Adrenal gland (tissue), 12 donors: Measurements from ENCODE around the gene COA1. TPM values are rescaled to one million over a fixed set of nuclear protein-coding genes. Genes with fewer than 3 reads are reported as not detected.

Source experiments
- DNase-seq, 7 donors: peaks; one replicate each; pipeline ENCODE4 v3.0.0-alpha.2; 2019 to 2020
- H3K27ac ChIP-seq, 5 donors: fragments of 200-600 bp; sonication (generic) in 4 of 5; 1 replicate in 3 of 5; 2 replicates in 2 of 5; pipeline versions ENCODE4 v1.5.1 to v1.8.0; 2016 to 2020; ENCODE audit warnings: mild to moderate bottlenecking in 1 of 5
- H3K27me3 ChIP-seq: fragments of 200-600 bp; 2 replicates; pipeline ENCODE4 v1.8.0; 2021
- H3K36me3 ChIP-seq, 2 donors: fragments of 200-600 bp; replicated peaks in 1 of 2; 1 replicate in 1 of 2; 2 replicates in 1 of 2; pipeline versions ENCODE4 v1.5.1 to v1.8.0; 2018 to 2022
- H3K4me1 ChIP-seq, 2 donors: fragments of 200-600 bp; replicated peaks in 1 of 2; 1 replicate in 1 of 2; 2 replicates in 1 of 2; pipeline versions ENCODE4 v1.5.1 to v1.8.0; 2018 to 2021
- H3K4me3 ChIP-seq, 4 donors: fragments of 200-600 bp; sonication (generic) in 3 of 4; one replicate each; pipeline ENCODE4 v1.5.1; 2016 to 2018
- H3K9me3 ChIP-seq, 3 donors: fragments of 200-600 bp; sonication (generic) in 1 of 3; replicated peaks in 1 of 3; 1 replicate in 2 of 3; 2 replicates in 1 of 3; pipeline versions ENCODE4 v1.5.1 to v1.8.0; 2016 to 2021
- CTCF ChIP-seq, 6 experiments: fragments of 450-650 bp in 4 of 6; fragments of 200-600 bp in 2 of 6; sonication (generic) in 1 of 6; IDR thresholded peaks; 1 replicate in 5 of 6; 2 replicates in 1 of 6; pipeline versions ENCODE4 v1.5.1 to v1.8.0; 2016 to 2021; ENCODE audit warnings: antibody characterized with exemption in 6 of 6, mild to moderate bottlenecking in 2 of 6, moderate library complexity in 1 of 6
- POLR2A ChIP-seq, 2 donors: fragments of 450-650 bp; IDR thresholded peaks; one replicate each; pipeline ENCODE4 v1.6.1; 2017; ENCODE audit warnings: antibody characterized with exemption in 2 of 2, mild to moderate bottlenecking in 2 of 2, moderate library complexity in 1 of 2
- WGBS, 4 donors: extraction: QIAGEN DNeasy Blood & Tissue Kit in 2 of 4; methylation state at CpG; one replicate each; pipeline versions ENCODE4 v1.1.5 to v1.1.7; 2013 to 2017; 5-methylcytosine and 5-hydroxymethylcytosine counted together
- intact Hi-C, 2 donors: fragments of 100-400 bp; cut with DNase I; formaldehyde crosslinking; loops; one replicate each; pipeline versions ENCODE4 v1.14.1 to v1.15.0; 2022 to 2023
- polyA plus RNA-seq, 3 donors: library from polyadenylated mRNA; stranded (reverse); fragments of 200-250 nt in 2 of 3; fragments of 350-450 nt in 1 of 3; fragmentation: Illumina TruSeq in 1 of 3; extraction: RNeasy Lipid Tissue Mini Kit (QIAGEN cat#74804) in 1 of 3; gene quantifications; one replicate each; pipeline ENCODE4 v1.2.3, GENCODE V29; 2013 to 2014
- total RNA-seq, 9 donors: library from RNA; depleted of rRNA in 4 of 9; stranded (reverse); fragments of >200 nt in 4 of 9; fragments of 120-200 nt in 1 of 9; fragmentation: NEBNext Ultra II Directional in 1 of 9; extraction: Animal tissue kit (Norgen Biotek cat#: 25700) in 1 of 9; gene quantifications; one replicate each; pipeline versions ENCODE4 v1.1.0 to v1.2.4, GENCODE V29; 2013 to 2023
- donor health status: healthy with polysubstance abuse.
- donor health status: Bipolar disorder and iron deficiency.
- donor health status: DM: yes; HTN: yes; CAD: no.
- donor health status: DM: no; HTN: no; CAD: no.
- donor health status: DM: no; HTN: no; CAD: no.
- donor health status: DM: yes; HTN: yes; CAD: no.

Gene COA1
- total and polyA plus RNA-seq, 12 donors = 19.0 to 60.0 (median 40.2) TPM

- WGBS, 4 donors = 90 to 100% (median 98%) methylated on average over 2 of the region's 2 CpGs
- no peaks in the 10 kb centered on the region for H3K36me3 ChIP-seq
- H3K4me3 ChIP-seq = no peak overlapping the region
- H3K9me3 ChIP-seq = no peaks in the 10 kb centered on the region
- peaks cover 13 to 28% of the 10 kb centered on the region in 2 donors for H3K4me1 ChIP-seq
- H3K27me3 ChIP-seq = no peaks in the 10 kb centered on the region
- H3K27ac ChIP-seq = no peak overlapping the region
- intact Hi-C loops = no loop called here
- no peak for DNase-seq
- TF ChIP-seq CTCF (IDR thresholded peaks at IDR 0.05) = no peak
- no peak for TF ChIP-seq POLR2A (IDR thresholded peaks at IDR 0.05)
Measured at GRCh38 chr7:43656997-43657396, 72.3 kb downstream of the COA1 start.

- Histone ChIP-seq H3K36me3 (no peaks in the 10 kb centered on the region), H3K9me3 (no peaks in the 10 kb centered on the region), H3K27me3 (no peaks in the 10 kb centered on the region), H3K4me3 (no peak overlapping the region), H3K4me1 (peaks cover 13 to 29% of the 10 kb centered on the region in 2 donors), H3K27ac (no peak overlapping the region)
- DNase-seq = no peak
- intact Hi-C loops = no loop called here
- WGBS, 4 donors = 96 to 100% (median 99%) methylated on average over 3 of the region's 3 CpGs
- TF ChIP-seq CTCF (IDR thresholded peaks at IDR 0.05) (no peak), POLR2A (IDR thresholded peaks at IDR 0.05) (no peak)
Measured at GRCh38 chr7:43655584-43655983, 73.7 kb downstream of the COA1 start.

GRCh38 chr7:43653891-43654504 lies 75.3 kb downstream of the COA1 start:
- no peaks in the 10 kb centered on the region for H3K27me3 ChIP-seq
- TF ChIP-seq POLR2A (IDR thresholded peaks at IDR 0.05) (no peak), CTCF (IDR thresholded peaks at IDR 0.05) (no peak)
- 85 to 94% (median 90%) methylated on average over 4 of the region's 4 CpGs for WGBS, 4 donors
- DNase-seq = no peak
- intact Hi-C loops = no loop called here
- no peak overlapping the region for H3K27ac ChIP-seq
- no peaks in the 10 kb centered on the region for H3K9me3 ChIP-seq
- no peaks in the 10 kb centered on the region for H3K36me3 ChIP-seq
- H3K4me3 ChIP-seq = no peak overlapping the region
- peaks cover 8 to 34% of the 10 kb centered on the region in 2 donors for H3K4me1 ChIP-seq

GRCh38 chr7:43653466-43653865 lies 75.9 kb downstream of the COA1 start:
- Histone ChIP-seq H3K36me3 (no peaks in the 10 kb centered on the region), H3K4me1 (peaks cover 8 to 34% of the 10 kb centered on the region in 2 donors), H3K4me3 (no peak overlapping the region), H3K27me3 (no peaks in the 10 kb centered on the region), H3K9me3 (no peaks in the 10 kb centered on the region), H3K27ac (no peak overlapping the region)
- no peak for TF ChIP-seq POLR2A (IDR thresholded peaks at IDR 0.05)
- no peak for TF ChIP-seq CTCF (IDR thresholded peaks at IDR 0.05)
- intact Hi-C loops = no loop called here
- no peak for DNase-seq
- WGBS, 4 donors = 92 to 93% (median 93%) methylated on average over 4 of the region's 4 CpGs
